SKM-1 (cell line): ENCODE results near the gene PIGK.

Source experiments
- DNase-seq: peaks from one replicate; lab custom pipeline; 2025; ENCODE audit not compliant: unreplicated experiment; lab: John Stamatoyannopoulos, UW

Gene PIGK

DNA sequence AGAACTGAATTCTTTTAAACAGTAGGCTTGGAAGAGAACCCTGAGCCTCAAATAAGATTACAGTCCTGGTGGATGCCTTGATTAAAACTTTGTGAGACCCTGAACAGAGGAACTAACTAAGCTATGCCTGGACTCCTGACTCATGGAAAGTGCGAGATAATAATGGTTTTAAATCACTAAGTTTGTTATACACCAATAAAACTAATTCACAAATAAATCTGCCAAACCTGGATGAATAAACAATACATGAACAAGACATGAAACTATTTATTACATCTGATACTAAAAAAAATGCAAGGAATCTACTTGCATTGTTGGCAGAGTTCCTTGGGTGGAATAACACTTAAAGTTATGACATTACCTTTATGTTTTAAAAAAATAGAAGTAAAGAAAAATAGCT lies 118.4 kb downstream of the PIGK start:
- DNase-seq: no peak

DNA sequence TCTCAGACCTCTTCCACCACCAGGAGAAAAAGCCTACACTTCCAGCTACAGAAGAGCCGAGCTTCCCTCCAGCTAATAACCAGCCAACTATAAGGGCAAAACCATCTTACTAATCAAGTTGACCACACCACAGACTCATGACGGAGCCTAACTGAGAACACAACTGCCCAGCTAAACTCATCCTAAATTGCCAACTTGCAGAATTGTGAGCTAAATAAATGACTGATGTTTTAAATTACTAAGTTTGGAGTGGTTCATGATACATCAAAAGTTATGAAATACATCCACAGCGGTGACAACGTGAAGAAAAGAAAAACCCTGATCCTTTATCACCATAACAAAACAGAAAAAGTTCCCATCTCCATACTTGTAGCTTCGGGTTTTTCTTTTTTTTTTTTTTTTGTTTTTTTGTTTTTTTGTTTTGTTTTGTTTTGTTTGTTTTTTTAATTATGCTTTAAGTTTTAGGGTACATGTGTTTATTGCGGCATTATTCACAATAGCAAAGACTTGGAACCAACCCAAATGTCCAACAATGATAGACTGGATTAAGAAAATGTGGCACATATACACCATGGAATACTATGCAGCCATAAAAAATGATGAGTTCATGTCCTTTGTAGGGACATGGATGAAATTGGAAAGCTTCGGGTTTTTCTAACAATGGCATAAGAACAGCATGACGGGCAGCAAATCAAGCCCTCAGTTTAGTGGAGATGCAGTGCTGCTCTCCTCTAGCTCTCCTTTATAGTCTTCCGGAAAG lies 122.6 kb downstream of the PIGK start:
- DNase-seq: no peak

DNA sequence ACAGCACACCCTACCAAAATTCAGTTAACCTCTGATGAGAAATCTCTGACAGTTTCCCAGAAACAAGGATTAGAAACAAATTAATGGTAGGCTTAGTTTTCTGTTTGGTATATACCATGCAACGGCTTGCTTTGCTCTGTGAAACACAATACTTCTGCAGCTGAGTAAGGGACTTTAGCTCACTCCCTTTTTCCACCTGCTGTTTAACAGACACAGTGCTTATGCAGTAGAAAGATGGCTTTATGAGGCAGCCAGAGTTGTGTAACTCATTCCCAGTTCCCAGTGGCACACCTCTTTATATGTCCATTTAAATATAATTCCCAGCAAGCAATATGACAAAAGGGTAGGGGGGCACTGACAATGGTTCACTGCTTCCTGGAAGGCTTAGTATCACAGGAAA lies 124.0 kb downstream of the PIGK start:
- no peak for DNase-seq

GRCh38 chr1:77089756-77090155 lies 129.5 kb downstream of the PIGK start:
- DNase-seq: no peak

DNA sequence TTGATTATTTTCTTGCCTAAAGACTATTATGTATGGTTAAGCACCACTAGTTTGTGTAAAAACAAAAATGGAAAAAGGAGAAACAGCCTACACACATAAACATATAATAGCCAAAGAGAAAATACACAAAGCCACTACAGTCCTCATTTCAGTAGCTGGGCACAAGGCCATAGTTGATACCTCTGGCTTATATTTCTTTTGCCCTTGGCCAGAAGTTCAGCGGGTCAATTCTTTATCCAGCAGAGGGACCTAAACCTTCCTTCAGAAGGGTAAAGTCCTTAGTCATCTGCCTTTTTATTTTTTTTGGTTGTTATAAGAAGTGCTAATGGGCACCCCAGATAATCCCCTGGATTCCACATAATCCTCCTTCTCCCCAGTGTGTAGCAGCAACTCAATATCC lies 134.1 kb downstream of the PIGK start:
- no peak for DNase-seq

GRCh38 chr1:77084457-77084856 lies 134.8 kb downstream of the PIGK start:
- no peak for DNase-seq

- no peak for DNase-seq
Observed at GRCh38 chr1:77081834-77082233, 137.4 kb downstream of the PIGK start.

DNA sequence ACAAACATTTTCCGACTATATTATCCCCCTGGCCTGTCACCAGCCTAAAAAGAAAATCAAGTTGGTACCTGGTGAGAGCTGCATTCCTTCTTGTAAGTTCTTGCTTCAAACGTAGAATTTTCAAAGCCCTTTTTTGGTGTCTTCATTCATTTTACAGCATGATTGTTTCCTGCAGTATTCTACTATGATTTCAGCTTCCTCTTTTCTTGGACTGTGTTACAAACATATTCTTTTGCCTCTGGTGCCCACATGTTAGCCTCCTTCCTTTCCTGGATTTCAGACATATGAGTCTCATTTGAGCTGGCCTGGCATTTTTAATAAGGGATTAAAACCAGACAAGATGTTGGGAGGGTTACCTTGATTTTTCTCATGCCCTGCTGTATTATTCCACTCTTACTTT lies 142.5 kb downstream of the PIGK start:
- DNase-seq: peak; percentile 9

- no peak for DNase-seq
Observed at GRCh38 chr1:77068013-77068412, 151.2 kb downstream of the PIGK start.

DNA sequence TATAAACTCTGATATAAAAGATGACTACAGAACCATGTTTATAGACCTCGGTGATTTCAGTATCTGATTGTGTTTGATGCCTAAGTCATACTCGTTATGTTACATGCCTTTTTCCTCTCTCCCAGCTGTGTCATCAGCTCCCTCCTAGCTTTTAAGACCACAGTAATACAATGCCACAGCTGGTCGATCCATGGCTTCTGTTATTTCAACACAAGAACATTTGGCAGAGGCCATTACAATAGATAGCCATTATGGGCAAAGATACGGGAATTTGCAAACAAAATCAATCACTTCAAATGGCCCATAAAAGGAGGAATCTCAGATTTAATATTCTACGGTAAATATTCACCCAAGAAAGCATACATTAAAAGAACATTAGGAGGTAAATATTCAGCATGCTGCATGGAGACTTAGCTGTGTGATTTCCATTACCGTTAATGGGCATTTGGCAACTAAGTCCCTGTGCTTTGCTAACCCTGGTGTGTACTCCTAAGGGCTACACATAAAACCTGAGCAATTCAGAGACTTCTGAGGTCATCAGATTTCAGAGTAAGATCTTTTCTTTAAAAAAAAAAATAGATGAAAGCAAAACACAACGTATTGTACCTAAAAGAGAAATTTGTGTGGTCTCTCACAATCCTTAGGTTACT lies 153.4 kb downstream of the PIGK start:
- DNase-seq: no peak

GRCh38 chr1:77064246-77064645 lies 155.0 kb downstream of the PIGK start:
- DNase-seq: no peak

GRCh38 chr1:77063118-77063517 lies 156.1 kb downstream of the PIGK start:
- DNase-seq: no peak

DNA sequence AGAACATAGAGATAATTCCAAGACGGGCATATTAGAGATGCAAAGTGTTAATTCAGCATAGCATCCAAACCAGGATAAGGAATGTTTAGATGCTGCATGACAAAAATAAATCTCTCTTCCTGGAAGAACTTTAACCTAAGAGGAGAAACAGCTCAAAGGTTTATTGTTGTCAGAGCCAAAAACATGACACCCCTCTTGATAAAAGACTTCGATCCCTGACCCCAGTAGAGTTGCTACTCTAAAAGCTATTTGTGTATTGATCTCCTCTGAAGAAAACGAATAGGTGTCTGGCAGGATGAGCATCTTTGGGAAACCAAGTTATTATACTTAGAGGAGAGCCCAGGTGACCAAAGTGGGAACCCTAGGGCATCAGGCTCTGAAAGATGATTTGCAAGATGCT lies 158.1 kb downstream of the PIGK start:
- DNase-seq: no peak

DNA sequence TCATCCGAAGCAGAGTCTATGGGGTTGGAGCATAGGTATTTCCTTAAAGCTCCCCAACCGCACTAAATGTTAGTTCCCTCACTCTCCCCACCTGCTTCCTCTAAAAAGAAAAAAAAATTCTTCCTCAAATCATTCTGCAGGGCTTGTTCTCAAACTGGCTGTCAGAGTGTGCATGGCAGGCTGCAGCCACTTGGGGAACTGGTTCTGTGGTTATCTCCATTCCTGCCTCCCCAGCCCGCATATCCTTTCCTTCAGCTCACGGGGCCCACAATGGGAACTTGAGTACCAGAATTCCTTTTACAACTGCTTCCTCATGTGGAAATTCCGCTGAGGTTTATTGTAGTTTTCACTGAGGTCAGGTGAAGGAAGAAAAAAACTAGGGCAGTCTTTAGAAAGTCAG lies 159.2 kb downstream of the PIGK start:
- peak; percentile 81 for DNase-seq

- no peak for DNase-seq
Observed at GRCh38 chr1:77057994-77058585, 161.1 kb downstream of the PIGK start.

DNA sequence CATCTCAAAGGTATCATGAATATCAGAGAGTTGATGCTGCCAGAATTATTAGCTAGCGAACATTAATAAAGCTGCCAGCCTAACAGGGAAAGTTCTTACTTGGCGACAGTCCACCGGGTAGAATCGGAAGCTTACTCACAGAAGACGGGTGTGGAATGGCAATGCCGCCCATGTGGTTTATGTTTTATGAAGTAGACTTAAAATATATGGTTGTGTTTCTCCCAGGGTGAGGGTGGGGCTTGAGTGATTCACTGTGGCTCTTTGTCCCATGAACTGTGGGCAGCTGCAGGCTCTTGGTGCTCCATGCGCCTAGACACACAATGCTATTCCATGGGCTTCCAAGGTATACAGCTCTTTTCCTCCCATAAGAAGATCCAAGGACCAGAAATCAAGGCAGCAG lies 162.7 kb downstream of the PIGK start:
- DNase-seq: no peak

DNA sequence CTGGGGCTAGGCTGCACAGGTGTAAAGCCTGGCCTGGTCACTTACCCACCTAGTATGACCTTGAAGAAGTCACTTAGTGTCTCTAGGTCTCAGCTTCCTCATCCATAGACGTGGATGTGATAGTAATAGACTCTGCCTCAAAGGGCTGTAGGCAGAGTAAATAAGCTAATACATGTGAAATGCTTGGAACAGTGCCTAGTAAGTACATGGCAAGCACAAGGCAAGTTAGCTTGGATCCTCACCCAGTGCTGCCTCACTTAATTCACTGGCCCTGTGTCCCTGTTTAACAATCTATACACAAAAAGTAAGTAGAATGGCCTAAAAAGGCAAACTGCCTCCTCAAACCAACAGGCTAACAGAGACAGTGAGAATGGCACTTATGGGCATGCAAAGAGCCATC lies 167.8 kb downstream of the PIGK start:
- no peak for DNase-seq

GRCh38 chr1:77048615-77049005 lies 170.6 kb downstream of the PIGK start:
- peak; percentile 58 for DNase-seq

GRCh38 chr1:77047978-77048614 lies 171.1 kb downstream of the PIGK start:
- peak; percentile 58 for DNase-seq

GRCh38 chr1:77047575-77047974 lies 171.7 kb downstream of the PIGK start:
- DNase-seq: no peak

- DNase-seq: no peak
Observed at GRCh38 chr1:77044133-77044849, 174.9 kb downstream of the PIGK start.
